ENCODE measurements around the gene ASCC2.

ASCC2 gene

GRCh38 chr22:29750559-29751538, 87.2 kb downstream of the ASCC2 start:
- DNase-seq, result no peak
- Histone ChIP-seq H3K23ac (ENCODE audit: low read length) (no peak overlapping the region), H4K8ac (ENCODE audit: low read depth, low read length) (no peak overlapping the region), H4K12ac (ENCODE audit: low read depth, low read length) (no peak overlapping the region), H3K27ac (ENCODE audit: low read depth, low read length) (no peak overlapping the region), H2AFZ (ENCODE audit: insufficient read depth, low read length, poor library complexity) (no peak overlapping the region), H3K4me1 (ENCODE audit: control insufficient read depth in 1 of 2, insufficient read depth in 2 of 2, low read length in 2 of 2) (peaks cover 4 to 5% of the 10 kb centered on the region in 2 experiments), H3K4ac (ENCODE audit: low read depth, low read length) (no peak overlapping the region), H3K27me3 (ENCODE audit: insufficient read depth, low read length) (no peaks in the 10 kb centered on the region), H2BK12ac (ENCODE audit: low read length) (no peak overlapping the region), H3K14ac (ENCODE audit: low read length) (no peak overlapping the region), H2BK120ac (ENCODE audit: insufficient read depth, low read length, poor library complexity) (no peak overlapping the region), H4K91ac (ENCODE audit: low read depth, low read length) (no peak overlapping the region), H3K18ac (ENCODE audit: low read length) (no peak overlapping the region), H3K79me1 (ENCODE audit: low read length) (no peaks in the 10 kb centered on the region), H3K9ac (ENCODE audit: low read length) (no peak overlapping the region), H3K79me2 (ENCODE audit: control insufficient read depth, insufficient read depth, low read length, poor library complexity) (no peaks in the 10 kb centered on the region), H3K9me3 (ENCODE audit: insufficient read depth, low read depth, low read length) (peaks cover 2% of the 10 kb centered on the region), H3K4me2 (ENCODE audit: low read length) (no peak overlapping the region), H2AK5ac (ENCODE audit: low read length) (no peak overlapping the region), H3K36me3 (ENCODE audit: control insufficient read depth in 1 of 2, insufficient read depth in 2 of 2, low read length in 2 of 2) (peaks cover 0 to 10% of the 10 kb centered on the region in 2 experiments), H2BK5ac (ENCODE audit: low read depth, low read length, poor library complexity) (no peak overlapping the region), H3K4me3 (ENCODE audit: low read depth, low read length) (no peak overlapping the region)
- no CpG with 5 or more reads among the region's 11 CpGs for WGBS (ENCODE audit: extremely low coverage, insufficient coverage, insufficient read length)

GRCh38 chr22:29750029-29750428, 88.0 kb downstream of the ASCC2 start:
- Histone ChIP-seq H3K4ac (ENCODE audit: low read depth, low read length) (no peak overlapping the region), H3K4me3 (ENCODE audit: low read depth, low read length) (no peak overlapping the region), H2BK120ac (ENCODE audit: insufficient read depth, low read length, poor library complexity) (no peak overlapping the region), H4K12ac (ENCODE audit: low read depth, low read length) (no peak overlapping the region), H4K8ac (ENCODE audit: low read depth, low read length) (no peak overlapping the region), H3K27ac (ENCODE audit: low read depth, low read length) (no peak overlapping the region), H3K79me1 (ENCODE audit: low read length) (no peaks in the 10 kb centered on the region), H2AK5ac (ENCODE audit: low read length) (no peak overlapping the region), H2AFZ (ENCODE audit: insufficient read depth, low read length, poor library complexity) (no peak overlapping the region), H3K4me1 (ENCODE audit: control insufficient read depth in 1 of 2, insufficient read depth in 2 of 2, low read length in 2 of 2) (peaks cover 4 to 5% of the 10 kb centered on the region in 2 experiments), H3K23ac (ENCODE audit: low read length) (no peak overlapping the region), H3K9ac (ENCODE audit: low read length) (no peak overlapping the region), H3K14ac (ENCODE audit: low read length) (no peak overlapping the region), H3K4me2 (ENCODE audit: low read length) (no peak overlapping the region), H2BK12ac (ENCODE audit: low read length) (no peak overlapping the region), H2BK5ac (ENCODE audit: low read depth, low read length, poor library complexity) (no peak overlapping the region), H3K27me3 (ENCODE audit: insufficient read depth, low read length) (no peaks in the 10 kb centered on the region), H4K91ac (ENCODE audit: low read depth, low read length) (no peak overlapping the region), H3K9me3 (ENCODE audit: insufficient read depth, low read depth, low read length) (peaks cover 2% of the 10 kb centered on the region), H3K79me2 (ENCODE audit: control insufficient read depth, insufficient read depth, low read length, poor library complexity) (no peaks in the 10 kb centered on the region), H3K36me3 (ENCODE audit: control insufficient read depth in 1 of 2, insufficient read depth in 2 of 2, low read length in 2 of 2) (peaks cover 0 to 13% of the 10 kb centered on the region in 2 experiments), H3K18ac (ENCODE audit: low read length) (no peak overlapping the region)
- DNase-seq, result no peak
- no CpG with 5 or more reads among the region's 3 CpGs for WGBS (ENCODE audit: extremely low coverage, insufficient coverage, insufficient read length)

GRCh38 chr22:29748248-29748893, 89.7 kb downstream of the ASCC2 start:
- Histone ChIP-seq H3K18ac (ENCODE audit: low read length) (no peak overlapping the region), H3K27ac (ENCODE audit: low read depth, low read length) (no peak overlapping the region), H3K14ac (ENCODE audit: low read length) (no peak overlapping the region), H4K12ac (ENCODE audit: low read depth, low read length) (no peak overlapping the region), H3K36me3 (ENCODE audit: control insufficient read depth in 1 of 2, insufficient read depth in 2 of 2, low read length in 2 of 2) (peaks cover 0 to 13% of the 10 kb centered on the region in 2 experiments), H2BK5ac (ENCODE audit: low read depth, low read length, poor library complexity) (no peak overlapping the region), H3K23ac (ENCODE audit: low read length) (no peak overlapping the region), H3K27me3 (ENCODE audit: insufficient read depth, low read length) (no peaks in the 10 kb centered on the region), H3K4me2 (ENCODE audit: low read length) (no peak overlapping the region), H3K4ac (ENCODE audit: low read depth, low read length) (no peak overlapping the region), H2AFZ (ENCODE audit: insufficient read depth, low read length, poor library complexity) (no peak overlapping the region), H4K91ac (ENCODE audit: low read depth, low read length) (no peak overlapping the region), H4K8ac (ENCODE audit: low read depth, low read length) (no peak overlapping the region), H2AK5ac (ENCODE audit: low read length) (no peak overlapping the region), H3K4me3 (ENCODE audit: low read depth, low read length) (no peak overlapping the region), H3K4me1 (ENCODE audit: control insufficient read depth in 1 of 2, insufficient read depth in 2 of 2, low read length in 2 of 2) (no peaks in the 10 kb centered on the region), H3K9me3 (ENCODE audit: insufficient read depth, low read depth, low read length) (peaks cover 2% of the 10 kb centered on the region), H2BK12ac (ENCODE audit: low read length) (no peak overlapping the region), H3K79me2 (ENCODE audit: control insufficient read depth, insufficient read depth, low read length, poor library complexity) (no peaks in the 10 kb centered on the region), H2BK120ac (ENCODE audit: insufficient read depth, low read length, poor library complexity) (no peak overlapping the region), H3K9ac (ENCODE audit: low read length) (no peak overlapping the region), H3K79me1 (ENCODE audit: low read length) (no peaks in the 10 kb centered on the region)
- no CpG with 5 or more reads among the region's 9 CpGs for WGBS (ENCODE audit: extremely low coverage, insufficient coverage, insufficient read length)
- no peak for DNase-seq

DNA sequence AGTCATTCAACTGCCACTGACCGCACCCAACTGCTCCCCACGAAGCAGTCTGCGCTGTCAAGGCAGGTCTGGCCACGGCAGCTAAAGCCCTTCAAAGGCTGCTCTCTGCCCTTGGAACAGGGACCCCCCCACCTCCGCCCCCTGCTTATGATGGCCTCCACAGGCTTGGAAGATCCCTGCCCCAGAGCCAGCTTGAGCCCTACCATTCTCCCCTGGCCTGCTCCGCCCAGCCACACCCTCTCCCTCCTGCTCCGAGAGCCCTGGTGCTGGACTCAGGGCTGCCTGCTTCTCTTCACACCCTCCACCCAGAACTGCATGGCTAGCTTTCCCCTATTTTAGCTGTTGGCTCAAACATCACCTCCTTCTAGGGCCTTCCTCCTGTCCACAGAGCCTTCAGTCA, 90.2 kb downstream of the ASCC2 start:
- no peaks in the 10 kb centered on the region for H3K27me3 ChIP-seq (ENCODE audit: insufficient read depth, low read length)
- H4K8ac ChIP-seq (ENCODE audit: low read depth, low read length), result no peak overlapping the region
- no peak overlapping the region for H3K18ac ChIP-seq (ENCODE audit: low read length)
- H3K23ac ChIP-seq (ENCODE audit: low read length), result no peak overlapping the region
- no peaks in the 10 kb centered on the region for H3K4me1 ChIP-seq (ENCODE audit: control insufficient read depth in 1 of 2, insufficient read depth in 2 of 2, low read length in 2 of 2)
- H4K12ac ChIP-seq (ENCODE audit: low read depth, low read length), result no peak overlapping the region
- H3K4me2 ChIP-seq (ENCODE audit: low read length), result no peak overlapping the region
- no peak overlapping the region for H3K9ac ChIP-seq (ENCODE audit: low read length)
- no peak overlapping the region for H4K91ac ChIP-seq (ENCODE audit: low read depth, low read length)
- H3K4me3 ChIP-seq (ENCODE audit: low read depth, low read length), result no peak overlapping the region
- H2BK120ac ChIP-seq (ENCODE audit: insufficient read depth, low read length, poor library complexity), result no peak overlapping the region
- no peak overlapping the region for H2BK5ac ChIP-seq (ENCODE audit: low read depth, low read length, poor library complexity)
- no CpG with 5 or more reads among the region's 7 CpGs for WGBS (ENCODE audit: extremely low coverage, insufficient coverage, insufficient read length)
- no peak overlapping the region for H2AFZ ChIP-seq (ENCODE audit: insufficient read depth, low read length, poor library complexity)
- no peak overlapping the region for H3K4ac ChIP-seq (ENCODE audit: low read depth, low read length)
- H3K9me3 ChIP-seq (ENCODE audit: insufficient read depth, low read depth, low read length), result peaks cover 2% of the 10 kb centered on the region
- H2AK5ac ChIP-seq (ENCODE audit: low read length), result no peak overlapping the region
- no peaks in the 10 kb centered on the region for H3K79me1 ChIP-seq (ENCODE audit: low read length)
- no peak overlapping the region for H3K14ac ChIP-seq (ENCODE audit: low read length)
- H3K79me2 ChIP-seq (ENCODE audit: control insufficient read depth, insufficient read depth, low read length, poor library complexity), result no peaks in the 10 kb centered on the region
- no peak for DNase-seq
- H3K27ac ChIP-seq (ENCODE audit: low read depth, low read length), result no peak overlapping the region
- H3K36me3 ChIP-seq (ENCODE audit: control insufficient read depth in 1 of 2, insufficient read depth in 2 of 2, low read length in 2 of 2), result peaks cover 0 to 13% of the 10 kb centered on the region in 2 experiments
- no peak overlapping the region for H2BK12ac ChIP-seq (ENCODE audit: low read length)
